T47D (cell line): ENCODE results near the gene SHH.
A peak's percentile ranks its signal among the peaks of the same experiment; 100 is the strongest.

Experiments used
- DNase-seq, 2 experiments: peaks; one replicate each; pipeline versions ENCODE4 v3.0.0 to v3.0.0-alpha.2; 2011 to 2012; ENCODE audit warnings: low read depth in 1 of 2, low spot score in 1 of 2
- JUND ChIP-seq: IDR thresholded peaks from 2 replicates; pipeline ENCODE4 v1.6.1; 2012; ENCODE audit warnings: low read depth
- in situ Hi-C: cut with HindIII; loops from 2 replicates; pipeline ENCODE4 v1.10.0; 2016; ENCODE audit warnings: low sequenced_read_pairs, low pct_unique_long_range_greater_than_20kb

Gene SHH

GRCh38 chr7:155804897-155805825 lies 7.1 kb downstream of the SHH start:
- in situ Hi-C loops = no loop called here
- TF ChIP-seq JUND = no peak
- DNase-seq = peak; percentile 65 to 91

- no peak for DNase-seq
- TF ChIP-seq JUND = no peak
- in situ Hi-C loops = no loop called here
Measured at GRCh38 chr7:155804431-155804831, 7.8 kb downstream of the SHH start.

- TF ChIP-seq JUND = no peak
- DNase-seq = peak; percentile 62 to 68
- in situ Hi-C loops = no loop called here
Measured at GRCh38 chr7:155803418-155804376, 8.6 kb downstream of the SHH start.

GRCh38 chr7:155802906-155803417 lies 9.3 kb downstream of the SHH start:
- TF ChIP-seq JUND = no peak
- DNase-seq = no peak
- in situ Hi-C loops = no loop called here

GRCh38 chr7:155802291-155802690 lies 10.0 kb downstream of the SHH start:
- in situ Hi-C loops = no loop called here
- DNase-seq = no peak
- TF ChIP-seq JUND = no peak

GRCh38 chr7:155800741-155801267 lies 11.5 kb downstream of the SHH start:
- no peak for DNase-seq
- in situ Hi-C loops = no loop called here
- TF ChIP-seq JUND = no peak

- in situ Hi-C loops = no loop called here
- no peak for TF ChIP-seq JUND
- no peak for DNase-seq
Measured at GRCh38 chr7:155800301-155800700, 12.0 kb downstream of the SHH start.

- in situ Hi-C loops = no loop called here
- no peak for DNase-seq
- TF ChIP-seq JUND = no peak
Measured at GRCh38 chr7:155799514-155799913, 12.7 kb downstream of the SHH start.

GRCh38 chr7:155798673-155799439 lies 13.4 kb downstream of the SHH start:
- in situ Hi-C loops = no loop called here
- no peak for TF ChIP-seq JUND
- DNase-seq = no peak

GRCh38 chr7:155797262-155798250 lies 14.7 kb downstream of the SHH start:
- in situ Hi-C loops = no loop called here
- no peak for DNase-seq
- TF ChIP-seq JUND = no peak
